H1 (cell line): ENCODE results near the gene GDF2.

ENCODE experiments used
- CBX8 ChIP-seq: fragments of 300-800, 300-1000 bp; sonication (generic); IDR thresholded peaks from 2 replicates; pipeline ENCODE4 v1.7.1; 2016; ENCODE audit warnings: low read depth, low read length, borderline replicate concordance
- EGR1 ChIP-seq: IDR thresholded peaks from 2 replicates; pipeline ENCODE4 v1.6.1; 2011; ENCODE audit warnings: low read depth, low read length, borderline replicate concordance
- EP300 ChIP-seq, 2 experiments: IDR thresholded peaks; 1 replicate in 1 of 2; 2 replicates in 1 of 2; pipeline ENCODE4 v1.6.1; 2011 to 2012; ENCODE audit warnings: low read depth in 2 of 2, low read length in 2 of 2, mild to moderate bottlenecking in 2 of 2, borderline replicate concordance in 1 of 2, inconsistent platforms in 1 of 2, moderate library complexity in 1 of 2
- HDAC6 ChIP-seq: IDR thresholded peaks from one replicate; pipeline ENCODE4 v1.7.1; 2012; ENCODE audit warnings: low read depth, mild to moderate bottlenecking, inconsistent platforms, low read length, moderate library complexity
- SAP30 ChIP-seq: fragments of 300-600 bp; sonication (generic); IDR thresholded peaks from 2 replicates; pipeline ENCODE4 v1.7.1; 2012; ENCODE audit warnings: low read length, moderate library complexity, mild to moderate bottlenecking, inconsistent platforms; ENCODE audit not compliant: insufficient read depth, insufficient replicate concordance
- TF ChIP-seq, protein P1 (sequence below), 3 experiments: IDR thresholded peaks; 1 replicate in 2 of 3; 2 replicates in 1 of 3; pipeline versions ENCODE4 v1.5.1 to v1.6.1; 2011; ENCODE audit warnings: low read length in 3 of 3, mild to moderate bottlenecking in 3 of 3, inconsistent platforms in 2 of 3, low read depth in 1 of 3, moderate library complexity in 1 of 3; ENCODE audit not compliant: insufficient read depth in 1 of 3; ENCODE audit errors: control extremely low read depth in 1 of 3

DNA sequence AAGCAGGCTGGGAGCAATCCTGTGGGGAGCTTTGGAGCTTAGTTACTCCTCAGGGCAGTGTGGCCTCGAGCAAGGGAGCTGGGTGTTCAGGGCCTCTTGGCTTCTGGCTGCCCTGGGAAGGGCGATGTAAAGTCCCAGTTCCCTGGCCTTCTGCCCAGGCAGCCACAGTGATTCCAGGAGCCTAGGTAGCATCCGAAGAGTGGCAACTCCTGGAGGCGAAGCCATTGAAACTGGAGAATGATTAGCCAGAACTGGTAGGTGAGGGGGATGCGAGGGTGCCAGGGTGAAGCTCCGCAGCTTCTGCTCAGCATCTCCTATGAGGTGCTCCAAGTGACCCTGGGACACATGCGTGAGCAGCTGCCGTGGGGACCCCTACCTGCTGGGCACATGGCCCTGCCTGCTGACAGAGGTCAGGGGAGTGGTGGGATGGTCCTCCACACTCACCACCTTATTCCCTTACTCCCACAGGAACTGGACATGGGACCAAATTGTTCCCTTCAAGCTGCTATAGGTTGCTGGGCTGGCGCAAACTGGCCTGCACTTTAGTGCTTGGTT, 7.8 kb upstream of the GDF2 start:
- TF ChIP-seq, protein P1, sequence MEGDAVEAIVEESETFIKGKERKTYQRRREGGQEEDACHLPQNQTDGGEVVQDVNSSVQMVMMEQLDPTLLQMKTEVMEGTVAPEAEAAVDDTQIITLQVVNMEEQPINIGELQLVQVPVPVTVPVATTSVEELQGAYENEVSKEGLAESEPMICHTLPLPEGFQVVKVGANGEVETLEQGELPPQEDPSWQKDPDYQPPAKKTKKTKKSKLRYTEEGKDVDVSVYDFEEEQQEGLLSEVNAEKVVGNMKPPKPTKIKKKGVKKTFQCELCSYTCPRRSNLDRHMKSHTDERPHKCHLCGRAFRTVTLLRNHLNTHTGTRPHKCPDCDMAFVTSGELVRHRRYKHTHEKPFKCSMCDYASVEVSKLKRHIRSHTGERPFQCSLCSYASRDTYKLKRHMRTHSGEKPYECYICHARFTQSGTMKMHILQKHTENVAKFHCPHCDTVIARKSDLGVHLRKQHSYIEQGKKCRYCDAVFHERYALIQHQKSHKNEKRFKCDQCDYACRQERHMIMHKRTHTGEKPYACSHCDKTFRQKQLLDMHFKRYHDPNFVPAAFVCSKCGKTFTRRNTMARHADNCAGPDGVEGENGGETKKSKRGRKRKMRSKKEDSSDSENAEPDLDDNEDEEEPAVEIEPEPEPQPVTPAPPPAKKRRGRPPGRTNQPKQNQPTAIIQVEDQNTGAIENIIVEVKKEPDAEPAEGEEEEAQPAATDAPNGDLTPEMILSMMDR (IDR thresholded peaks at IDR 0.05; ENCODE audit: control extremely low read depth in 1 of 3, insufficient read depth in 1 of 3, low read depth in 1 of 3, low read length in 3 of 3): no peak
- TF ChIP-seq CBX8: no peak
- no peak for TF ChIP-seq EGR1
- TF ChIP-seq EP300 (IDR thresholded peaks at IDR 0.05; ENCODE audit: borderline replicate concordance in 1 of 2, low read depth in 2 of 2, low read length in 2 of 2): no peak
- no peak for TF ChIP-seq SAP30
- TF ChIP-seq HDAC6: no peak
